SK-MEL-5 (cell line): ENCODE measurements around the gene PARP8. TPM values are rescaled to one million over a fixed set of nuclear protein-coding genes. Genes with fewer than 3 reads are reported as not detected.

Source experiments
- DNase-seq: peaks from one replicate; pipeline ENCODE4 v3.0.0-alpha.2; 2016; ENCODE audit warnings: low read depth, low spot score
- in situ Hi-C: cut with HindIII; loops from 2 replicates; pipeline ENCODE4 v1.10.0; 2016; ENCODE audit warnings: low sequenced_read_pairs, high pct_unique_total_duplicates, low pct_unique_long_range_greater_than_20kb
- total RNA-seq: library from RNA; depleted of rRNA; stranded (reverse); fragments of >200 nt; shearing (Covaris generic); gene quantifications from 2 replicates; pipeline ENCODE4 v1.2.3, GENCODE V29; 2014

The PARP8 gene
- total RNA-seq, 1 experiment from 2014 or later, result 41.7 TPM

DNA sequence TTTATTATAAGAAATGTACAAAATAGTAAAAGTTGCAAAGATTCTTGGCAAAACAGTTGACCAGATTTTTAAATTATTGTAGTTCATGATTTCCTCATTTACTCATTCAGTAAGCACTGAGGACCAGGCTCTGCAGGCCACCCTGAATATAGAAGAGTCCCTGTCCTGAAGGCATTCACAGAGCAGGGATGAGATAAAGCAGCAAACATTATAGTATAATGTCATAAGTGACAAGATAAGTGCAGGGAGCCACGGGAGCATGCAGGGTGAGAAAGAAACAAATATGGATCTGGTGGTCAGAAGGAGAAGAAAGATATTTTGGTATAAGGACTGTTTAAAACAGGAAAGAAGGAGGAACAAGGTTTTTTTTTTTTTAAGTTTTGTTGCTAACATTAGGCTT is 46.0 kb downstream of the PARP8 start:
- in situ Hi-C loops, result no loop called here
- DNase-seq, result no peak

DNA sequence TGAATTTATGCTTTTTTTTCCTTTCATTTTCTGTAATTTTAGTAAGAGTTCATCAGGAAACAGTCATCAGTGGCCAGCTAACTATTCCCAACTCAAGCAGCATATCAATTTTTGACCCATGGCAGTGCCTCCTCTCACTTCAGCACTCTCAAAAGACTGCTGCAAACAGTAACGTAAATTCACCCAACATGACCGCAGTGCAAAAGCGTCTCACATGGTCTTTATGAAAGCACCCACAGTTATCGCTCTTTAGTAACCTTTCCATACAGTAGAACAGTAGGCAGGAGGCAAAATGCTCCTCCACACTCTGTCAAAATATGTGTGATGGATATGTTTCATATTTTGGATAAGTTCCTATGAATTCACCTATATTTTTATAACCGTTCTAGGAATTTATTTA is 48.6 kb downstream of the PARP8 start:
- DNase-seq, result peak; percentile 91
- in situ Hi-C loops, result no loop called here

DNA sequence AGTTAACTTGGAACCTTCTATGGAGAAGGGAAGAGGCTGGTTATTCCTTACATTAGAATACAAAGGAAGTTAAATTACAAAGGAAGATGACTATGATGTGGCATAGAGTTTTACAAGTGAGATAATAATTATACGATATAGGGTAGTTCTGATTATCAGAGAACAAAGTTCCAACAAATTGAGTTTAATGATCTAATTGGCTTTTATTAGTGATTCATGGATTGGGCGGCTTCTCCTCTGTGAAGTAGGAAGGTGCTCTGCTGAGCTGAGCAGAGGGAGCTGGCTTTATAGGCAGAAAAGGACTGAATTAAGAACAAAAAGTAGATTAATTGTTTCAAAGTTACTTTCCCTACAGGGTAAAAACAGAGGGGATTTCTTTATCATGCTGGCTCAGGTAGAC is 49.7 kb downstream of the PARP8 start:
- DNase-seq, result no peak
- in situ Hi-C loops, result no loop called here

DNA sequence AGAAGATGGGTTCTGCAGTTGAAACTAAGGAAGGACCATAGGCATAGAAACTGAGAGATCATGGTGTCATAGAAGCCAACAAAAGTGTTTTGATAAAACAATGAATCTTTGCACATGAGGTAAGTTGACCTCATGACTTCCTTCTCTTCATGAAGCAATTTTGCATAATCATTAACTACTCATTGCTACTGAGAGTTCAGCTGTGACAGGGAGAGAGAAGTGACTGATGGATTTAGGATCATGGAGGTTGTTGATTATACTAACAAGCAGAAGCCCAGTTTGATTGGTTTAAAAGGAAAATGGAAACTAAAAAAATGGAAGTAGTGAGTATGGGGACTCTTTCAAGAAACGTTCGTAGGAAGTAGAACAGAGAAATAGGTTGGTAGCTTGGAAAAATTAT is 51.2 kb downstream of the PARP8 start:
- in situ Hi-C loops, result no loop called here
- DNase-seq, result no peak

DNA sequence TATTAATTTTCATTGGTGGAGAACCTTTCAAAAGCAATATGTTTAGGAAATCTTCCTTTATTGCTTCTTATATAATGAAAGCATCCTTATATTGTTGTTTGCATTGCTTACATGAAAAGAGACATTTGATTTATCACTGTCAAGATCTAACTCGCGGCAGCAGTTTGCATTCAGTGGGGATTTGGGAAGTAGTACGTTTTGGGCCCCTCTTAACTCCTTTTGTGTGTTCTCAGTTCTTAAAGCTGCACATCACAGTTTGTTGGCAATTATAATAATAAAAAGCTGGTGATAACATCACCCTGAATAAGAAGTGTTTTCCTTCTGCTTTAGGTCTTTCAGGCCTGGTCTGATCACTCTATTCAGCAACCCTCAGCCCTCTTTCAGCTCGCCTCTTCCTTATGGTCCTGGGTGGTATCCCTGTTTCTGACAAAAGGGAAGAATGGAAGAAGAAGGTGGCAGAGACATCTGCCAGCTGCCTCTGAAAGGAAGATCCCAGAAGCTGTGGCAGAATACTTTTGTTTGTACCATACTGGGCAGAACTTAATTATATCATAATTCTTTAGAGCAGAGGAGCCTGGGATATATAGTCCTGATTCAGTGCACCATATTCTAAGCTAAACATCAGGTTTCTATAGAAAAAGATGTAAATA is 53.7 kb downstream of the PARP8 start:
- in situ Hi-C loops, result no loop called here
- no peak for DNase-seq

DNA sequence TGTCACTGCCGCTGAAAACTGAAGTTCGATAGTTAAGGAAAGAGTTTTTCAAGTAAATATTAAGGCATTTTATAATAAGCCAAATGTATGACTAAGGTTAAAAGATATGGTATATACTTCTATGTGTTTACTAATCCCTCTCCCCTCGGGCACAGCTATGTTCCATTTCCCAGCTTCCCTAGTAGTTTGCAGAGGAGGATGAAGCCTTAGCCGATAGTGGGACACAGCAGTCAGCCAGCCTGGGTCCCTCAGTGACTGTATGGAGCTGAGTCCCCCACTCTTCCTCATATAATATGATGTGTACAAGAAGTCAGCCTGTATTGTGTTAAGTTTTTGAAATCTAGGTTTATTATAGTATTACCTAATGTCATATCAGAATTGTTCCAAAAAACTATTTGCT is 55.8 kb downstream of the PARP8 start:
- DNase-seq, result no peak
- in situ Hi-C loops, result no loop called here

DNA sequence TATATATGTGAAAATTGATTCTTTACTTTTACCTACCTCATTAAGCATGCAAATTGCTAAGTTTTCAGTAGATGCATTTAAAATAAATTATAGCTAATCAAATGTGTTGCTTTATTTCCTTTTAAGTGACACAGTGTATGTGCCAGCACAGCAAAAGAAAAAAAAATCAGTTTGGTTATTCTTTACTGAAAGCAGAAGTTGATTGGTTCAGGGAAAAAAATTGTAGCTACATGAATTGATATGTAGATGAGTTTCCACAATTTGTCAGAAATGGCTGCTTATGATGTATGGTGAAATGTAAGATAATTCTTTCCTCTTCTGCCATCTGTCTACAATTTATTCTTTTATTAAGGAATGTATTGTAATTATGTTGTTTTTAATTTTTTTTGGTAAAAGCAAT is 57.8 kb downstream of the PARP8 start:
- in situ Hi-C loops, result no loop called here
- no peak for DNase-seq

DNA sequence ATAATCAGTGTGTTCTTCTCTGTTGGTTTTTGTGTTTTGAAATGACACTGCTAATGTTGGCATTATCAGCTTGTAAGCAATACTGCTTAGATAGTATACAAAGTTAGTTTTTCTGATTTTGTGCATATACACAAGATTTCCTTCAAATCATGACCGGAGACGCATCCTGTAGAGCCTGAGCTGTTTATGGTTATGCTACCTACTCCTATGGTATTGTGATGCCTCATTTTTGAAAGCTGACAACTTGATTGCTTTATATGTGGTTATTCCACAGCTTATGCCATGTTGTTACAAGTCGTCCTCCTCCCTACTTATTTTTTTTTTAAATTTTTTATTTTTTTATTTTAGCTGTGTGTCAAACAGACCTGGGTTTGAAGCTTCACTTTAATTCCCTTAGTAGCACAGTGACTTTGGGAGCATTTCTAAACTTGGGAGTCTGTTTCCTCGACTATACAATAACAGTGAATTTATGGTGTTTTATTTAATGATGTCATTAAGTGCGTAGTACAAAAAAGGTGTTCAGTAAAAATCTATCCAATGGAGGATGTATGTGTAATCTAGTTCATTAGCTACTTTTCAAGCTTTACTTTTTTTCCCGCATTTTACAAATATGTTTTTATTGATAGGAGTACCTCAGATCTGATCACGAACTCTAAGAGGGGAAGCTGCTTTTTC is 59.5 kb downstream of the PARP8 start:
- no peak for DNase-seq
- in situ Hi-C loops, result no loop called here

DNA sequence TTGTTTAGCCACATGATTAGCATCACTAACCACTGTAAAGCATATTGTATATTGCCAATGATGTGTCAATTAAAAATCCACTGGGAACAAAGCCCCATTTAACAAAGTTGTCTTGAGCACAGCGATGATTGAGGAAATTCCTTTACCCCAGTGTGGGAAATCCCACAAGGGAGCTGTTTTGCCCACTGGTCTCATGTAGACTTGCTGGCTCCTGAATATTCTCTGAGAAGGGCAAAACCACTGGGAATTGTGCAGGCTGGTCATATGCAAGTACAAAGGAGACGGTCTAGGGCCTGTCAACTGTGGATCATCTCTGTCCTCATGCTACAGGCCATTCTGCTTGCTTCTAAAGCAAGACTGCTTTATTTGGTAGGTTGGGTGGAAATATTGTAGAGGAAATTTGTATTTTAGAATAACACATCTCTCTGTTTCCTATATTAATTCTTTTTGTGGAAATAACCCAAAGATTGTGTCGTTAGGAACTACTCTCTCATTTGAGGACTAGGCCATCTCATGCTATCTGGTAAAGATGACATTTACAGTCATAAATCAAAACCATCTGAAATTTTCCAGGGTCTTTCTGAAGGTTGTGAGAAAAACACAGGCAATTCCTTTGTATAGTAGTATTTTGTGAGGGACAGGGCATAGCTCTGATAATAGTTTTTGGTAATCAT is 60.2 kb downstream of the PARP8 start:
- in situ Hi-C loops, result no loop called here
- DNase-seq, result peak; percentile 93

DNA sequence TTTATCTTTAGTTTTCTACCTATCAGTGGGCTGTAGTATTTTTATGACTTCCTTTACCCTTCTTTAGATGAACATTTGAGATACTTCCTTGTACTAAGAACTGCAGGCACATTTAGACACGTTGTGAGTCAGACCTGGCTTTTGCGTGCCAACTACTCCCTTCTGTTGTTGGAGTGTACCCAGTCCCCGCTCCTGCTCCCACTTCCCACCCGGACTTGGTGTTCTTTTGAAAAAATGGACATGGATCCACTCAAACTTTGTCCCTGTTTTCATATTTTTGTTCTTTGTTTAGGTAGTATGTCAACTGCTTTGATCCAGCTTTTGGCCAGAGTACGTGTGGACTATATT is 60.7 kb downstream of the PARP8 start:
- peak; percentile 67 for DNase-seq
- in situ Hi-C loops, result no loop called here

DNA sequence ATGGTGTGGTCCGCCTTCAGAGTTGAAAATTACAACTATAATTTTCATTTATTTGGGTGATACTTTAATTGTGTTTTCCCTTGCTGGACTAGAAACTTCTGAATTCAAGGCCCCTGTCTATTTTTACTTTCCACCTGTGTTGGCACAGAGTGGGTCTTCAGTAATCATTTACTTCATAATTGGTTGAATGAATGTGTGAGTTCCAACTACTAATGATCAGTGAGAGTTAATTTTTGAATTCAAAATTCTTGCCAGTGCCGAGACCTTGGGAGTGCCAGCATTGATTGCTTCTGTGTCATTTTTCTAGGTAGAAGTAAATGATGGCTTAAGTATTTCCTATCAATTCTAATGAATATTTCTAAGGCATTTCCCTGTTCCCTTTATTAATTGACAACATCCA is 61.4 kb downstream of the PARP8 start:
- in situ Hi-C loops, result no loop called here
- DNase-seq, result no peak

DNA sequence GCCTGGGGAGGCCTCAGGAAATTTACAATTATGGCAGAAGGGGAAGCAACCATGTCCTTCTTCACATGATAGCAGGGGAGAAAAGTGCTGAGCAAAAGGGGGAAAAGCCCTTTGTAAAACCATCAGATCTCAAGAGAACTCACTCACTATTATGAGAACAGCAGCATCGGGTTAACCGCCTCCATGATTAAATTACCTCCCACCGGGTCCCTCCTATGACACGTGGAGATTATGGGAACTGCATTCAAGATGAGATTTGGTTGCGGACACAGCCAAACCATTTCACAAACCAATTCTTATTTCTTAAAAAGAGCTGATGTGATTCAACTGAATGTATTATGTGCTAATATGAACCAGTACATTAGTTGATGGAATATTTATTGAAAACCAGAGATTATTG is 63.9 kb downstream of the PARP8 start:
- in situ Hi-C loops, result no loop called here
- DNase-seq, result no peak

DNA sequence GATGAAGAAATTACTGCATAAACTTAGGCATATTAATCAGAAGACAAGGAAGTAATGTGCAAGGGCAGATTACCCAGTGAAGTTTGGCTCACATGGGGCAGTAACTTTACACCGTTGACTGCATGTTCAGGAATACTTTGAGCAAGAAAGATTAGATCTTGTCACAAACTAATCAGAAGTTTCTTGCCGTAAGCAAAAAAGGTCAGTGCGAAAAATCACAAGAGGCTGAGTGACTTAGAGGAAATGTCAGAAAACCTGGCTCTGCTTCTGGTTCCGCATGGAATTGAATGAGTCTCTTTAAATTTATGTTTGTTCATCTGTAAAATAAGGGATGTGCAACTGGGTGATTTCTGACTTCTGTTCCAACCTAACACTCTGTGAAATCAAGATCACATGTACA is 64.4 kb downstream of the PARP8 start:
- no peak for DNase-seq
- in situ Hi-C loops, result no loop called here

DNA sequence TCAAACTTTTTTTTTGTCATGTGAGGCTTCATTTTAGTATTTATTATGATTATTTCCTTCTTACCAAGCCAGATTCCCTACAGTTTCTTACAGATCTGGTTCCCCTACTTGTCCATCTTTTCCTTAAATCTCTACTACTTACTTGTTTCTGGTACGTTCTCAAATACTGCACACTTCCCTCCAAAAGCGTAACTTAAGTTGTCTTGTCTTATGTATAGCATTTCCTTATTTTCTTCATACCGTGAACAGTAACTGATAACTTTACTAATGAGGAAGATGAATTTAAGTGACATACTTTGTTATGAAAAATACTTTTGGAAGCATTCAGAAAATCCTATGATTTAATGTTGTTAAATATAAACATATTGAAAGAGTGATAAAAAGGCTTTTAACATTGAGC is 67.3 kb downstream of the PARP8 start:
- DNase-seq, result no peak
- in situ Hi-C loops, result no loop called here

DNA sequence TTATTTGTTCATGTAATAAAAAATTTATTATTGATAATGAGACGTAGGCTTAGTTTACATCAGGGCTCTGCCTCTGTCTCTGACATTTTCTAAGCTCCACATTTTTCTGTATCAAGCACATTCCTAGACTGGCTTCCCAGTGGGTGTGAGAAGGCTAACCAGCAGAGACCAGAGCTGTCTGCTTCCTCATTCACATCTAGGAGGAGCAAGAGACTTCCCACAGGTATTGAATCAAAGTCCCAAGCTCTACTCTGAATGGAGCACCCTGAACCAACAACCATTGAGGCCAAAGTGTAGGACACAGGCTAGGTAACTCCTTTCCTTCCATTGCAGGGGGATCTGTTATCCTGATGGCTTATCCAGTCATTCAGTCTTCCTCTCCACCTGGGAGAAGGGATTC is 72.4 kb downstream of the PARP8 start:
- no peak for DNase-seq
- in situ Hi-C loops, result no loop called here

DNA sequence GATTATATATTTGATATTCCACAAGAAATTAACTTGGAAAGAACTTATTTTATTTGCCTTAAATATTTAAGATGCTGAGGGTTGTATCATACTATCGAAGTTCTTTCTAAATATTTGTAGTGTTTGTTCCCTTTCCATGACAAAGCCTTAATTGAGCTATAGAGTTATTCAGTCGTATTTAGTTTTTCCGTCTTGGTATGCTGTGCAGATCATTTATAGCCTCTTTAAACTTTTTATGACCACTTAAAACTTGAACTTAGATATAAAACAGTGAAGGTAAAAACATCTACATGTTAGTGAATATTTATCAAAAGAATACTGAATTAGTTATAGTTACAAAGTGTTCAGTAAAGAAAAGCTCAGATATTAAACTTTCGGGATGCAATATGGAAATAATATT is 74.4 kb downstream of the PARP8 start:
- in situ Hi-C loops, result no loop called here

DNA sequence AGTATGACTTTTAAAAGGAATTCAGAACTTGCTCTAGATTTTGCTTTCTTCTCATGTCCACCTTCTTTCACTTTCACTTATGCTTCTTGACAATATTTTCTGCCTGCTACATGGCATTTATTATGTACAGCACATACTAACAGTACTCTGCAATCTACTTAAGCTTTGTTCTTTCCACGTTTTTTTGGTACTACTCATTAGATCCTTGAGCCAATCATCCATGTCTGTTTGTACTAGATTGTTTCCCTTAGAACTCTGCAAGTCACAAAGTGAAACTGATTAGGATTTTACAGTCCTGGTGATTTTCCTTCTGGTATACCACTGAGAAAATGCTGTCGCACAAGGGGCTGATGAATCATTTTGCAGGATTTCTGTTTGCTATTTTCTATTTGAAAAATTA is 78.3 kb downstream of the PARP8 start:
- in situ Hi-C loops, result no loop called here
- DNase-seq, result peak; percentile 30

More for the DNA sequence above, 74.4 kb downstream of the PARP8 start:
- DNase-seq, result no peak

DNA sequence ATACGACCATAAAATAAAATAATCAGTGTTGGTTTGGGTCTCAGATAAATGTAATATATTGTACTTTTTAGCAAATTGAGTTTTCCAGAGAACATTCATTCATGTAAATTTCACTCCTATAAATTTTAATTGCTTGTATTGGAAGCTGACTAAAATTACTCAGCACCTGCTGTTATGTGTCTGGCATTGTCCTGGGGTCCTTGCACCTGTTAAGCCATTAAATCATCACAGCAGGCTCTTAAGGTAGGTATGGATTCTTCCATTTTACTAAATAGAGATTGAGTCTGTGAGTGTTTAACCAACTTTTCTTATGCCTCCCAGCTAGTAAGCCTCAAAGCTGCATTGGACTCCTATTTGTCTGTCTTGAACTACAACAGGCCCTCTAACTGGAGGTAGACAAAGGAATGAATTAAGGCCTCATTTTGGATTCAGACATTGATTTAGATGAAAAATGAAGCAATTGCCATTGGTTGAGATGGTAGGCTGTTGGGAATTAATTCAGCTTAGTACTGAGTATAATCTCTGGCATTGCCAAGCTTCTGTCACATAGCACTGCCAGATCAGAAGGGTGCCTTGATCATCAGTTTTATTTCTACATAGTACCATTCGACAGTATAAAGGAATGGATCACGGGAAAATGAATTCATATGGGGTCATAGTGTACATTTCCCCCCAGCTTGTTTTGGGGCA is 78.9 kb downstream of the PARP8 start:
- no peak for DNase-seq
- in situ Hi-C loops, result no loop called here

DNA sequence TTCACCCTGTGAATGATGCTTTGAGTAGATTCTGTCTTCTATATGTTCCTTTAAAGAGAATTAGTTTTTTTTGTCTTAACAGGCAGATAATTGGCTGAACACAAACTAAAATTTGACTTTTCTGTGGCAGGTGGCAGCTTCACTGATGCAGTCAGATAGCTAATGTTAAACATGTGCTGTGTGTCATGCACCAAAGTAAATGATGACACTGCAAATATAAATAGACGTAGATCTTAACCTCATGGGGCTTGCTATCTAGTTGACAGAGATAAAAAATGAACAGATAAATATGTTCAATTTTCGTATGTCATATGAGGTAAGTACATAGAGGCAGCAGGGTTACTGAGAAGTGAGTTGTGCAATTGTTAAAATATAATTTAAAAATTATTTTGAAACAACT is 82.7 kb downstream of the PARP8 start:
- in situ Hi-C loops, result no loop called here
- DNase-seq, result no peak
